SIG-M5 (cell line): ENCODE measurements around the gene NTN3.

ENCODE experiments used
- DNase-seq: peaks from one replicate; lab custom pipeline; 2025; lab: John Stamatoyannopoulos, UW

The NTN3 gene

DNA sequence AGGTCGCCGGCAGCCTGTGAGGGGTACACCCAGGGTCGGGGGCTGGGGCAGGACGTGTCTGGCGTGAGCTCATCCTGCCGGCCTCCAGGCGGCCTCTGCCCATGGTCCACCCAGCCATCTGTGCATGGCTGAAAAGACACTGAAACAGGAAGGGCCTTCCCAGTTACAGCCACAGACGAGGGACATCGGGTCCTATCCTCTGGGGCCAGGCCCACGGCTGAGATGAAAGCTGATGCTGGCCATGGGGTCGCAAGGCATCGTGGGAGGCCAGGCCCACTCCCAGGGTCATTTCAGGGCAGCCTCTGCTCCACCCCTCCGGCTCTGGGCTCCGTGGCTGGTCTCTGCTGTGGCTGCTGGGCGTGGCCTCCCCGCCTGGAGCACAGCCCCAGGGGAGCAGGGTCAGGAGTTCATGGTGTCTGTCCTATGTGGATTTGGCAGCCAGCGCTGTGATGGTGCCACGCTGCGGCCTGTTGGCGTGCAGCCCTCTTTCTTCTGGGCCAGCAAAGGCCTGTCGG is 26.1 kb downstream of the NTN3 start:
- DNase-seq, result no peak

DNA sequence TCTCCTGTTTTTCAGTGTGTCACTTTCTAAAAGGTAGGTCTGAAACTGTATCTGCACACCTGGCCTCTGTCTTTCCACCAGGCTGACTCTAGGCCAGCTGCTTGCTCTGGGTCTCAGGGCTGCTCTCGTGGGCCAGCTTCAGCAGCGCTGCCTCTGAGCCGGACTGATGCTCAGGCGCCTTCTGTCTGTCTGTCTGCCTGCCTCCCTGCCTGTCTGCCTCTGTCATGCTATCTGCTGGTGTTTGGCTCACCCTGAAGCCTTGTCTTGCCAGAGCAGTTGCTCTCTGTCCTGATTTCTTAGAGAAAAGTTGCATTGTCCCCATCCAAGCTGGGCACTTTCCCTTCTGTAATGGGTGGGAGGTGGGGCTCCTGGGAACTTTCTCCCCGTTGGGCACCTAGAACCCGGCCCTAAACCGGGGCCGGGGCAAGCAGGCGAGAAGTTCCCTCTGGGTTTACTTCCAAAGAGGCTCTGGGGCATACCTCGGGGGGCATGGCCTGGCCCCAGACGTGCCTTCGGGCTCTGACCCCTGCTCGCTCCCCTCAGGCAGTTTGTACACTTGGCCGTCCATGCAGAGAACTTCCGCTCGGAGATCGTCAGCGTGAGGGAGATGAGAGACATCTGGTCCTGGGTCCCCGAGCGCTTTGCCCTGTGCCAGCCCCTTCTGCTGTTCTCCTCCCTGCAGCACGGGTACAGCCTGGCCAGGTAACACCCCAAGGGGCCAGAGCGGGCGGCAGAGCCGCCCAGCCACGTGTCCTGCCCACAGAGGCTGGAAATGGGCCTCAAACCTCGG is 26.8 kb downstream of the NTN3 start:
- no peak for DNase-seq

DNA sequence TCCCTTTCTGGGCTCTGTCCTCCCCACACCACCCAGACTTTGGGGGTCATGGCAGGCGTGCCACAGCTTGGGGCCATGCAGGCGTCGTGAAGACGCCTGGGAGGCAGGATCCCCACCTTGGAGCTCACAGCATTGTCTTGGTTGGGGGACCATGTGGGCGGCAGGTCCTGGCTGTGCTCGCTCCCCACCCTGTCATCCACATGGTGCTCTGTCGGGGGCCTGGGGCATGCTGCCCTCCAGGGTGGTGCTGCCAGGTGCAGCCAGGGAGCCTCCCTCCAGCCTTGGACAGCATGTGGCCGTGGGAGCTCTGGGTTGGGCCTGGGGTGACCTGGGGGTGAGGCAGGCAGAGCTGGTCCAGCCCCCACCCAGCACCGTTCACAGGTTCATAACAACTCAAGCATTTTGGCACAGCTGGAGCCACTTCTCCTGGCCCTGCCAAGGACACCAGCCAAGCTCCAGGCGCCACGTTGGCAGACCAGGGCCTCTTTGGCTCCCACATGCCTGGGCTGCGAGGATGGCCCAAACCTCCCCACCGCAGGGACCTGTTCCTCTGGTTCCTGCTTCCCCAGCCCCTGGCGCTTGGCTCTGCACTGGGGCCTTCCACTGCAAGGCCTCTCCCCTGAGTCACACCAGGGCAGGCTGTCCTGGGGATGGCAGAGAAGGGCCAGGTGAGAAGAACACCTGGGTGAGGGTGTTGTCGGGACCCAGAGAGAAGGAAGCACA is 27.6 kb downstream of the NTN3 start:
- no peak for DNase-seq

DNA sequence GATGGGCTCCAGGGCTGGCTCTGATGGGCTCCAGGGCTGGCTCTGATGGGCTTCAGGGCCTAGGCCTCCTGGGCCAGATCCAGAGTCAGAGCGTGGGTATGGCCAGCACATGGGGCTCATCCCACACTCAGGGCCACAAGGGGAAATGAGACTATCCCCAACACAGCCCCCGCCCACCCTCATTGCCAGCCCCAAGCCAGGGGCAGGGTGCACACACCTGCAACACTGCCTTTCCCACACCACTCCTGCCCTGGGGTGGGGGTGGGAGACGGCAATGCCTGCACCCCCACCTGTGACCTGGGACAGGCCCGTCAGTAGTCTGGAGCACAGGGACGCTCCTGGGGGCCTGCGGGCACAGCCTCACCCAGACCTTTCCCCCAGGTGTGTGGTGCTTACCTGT is 28.4 kb downstream of the NTN3 start:
- no peak for DNase-seq

DNA sequence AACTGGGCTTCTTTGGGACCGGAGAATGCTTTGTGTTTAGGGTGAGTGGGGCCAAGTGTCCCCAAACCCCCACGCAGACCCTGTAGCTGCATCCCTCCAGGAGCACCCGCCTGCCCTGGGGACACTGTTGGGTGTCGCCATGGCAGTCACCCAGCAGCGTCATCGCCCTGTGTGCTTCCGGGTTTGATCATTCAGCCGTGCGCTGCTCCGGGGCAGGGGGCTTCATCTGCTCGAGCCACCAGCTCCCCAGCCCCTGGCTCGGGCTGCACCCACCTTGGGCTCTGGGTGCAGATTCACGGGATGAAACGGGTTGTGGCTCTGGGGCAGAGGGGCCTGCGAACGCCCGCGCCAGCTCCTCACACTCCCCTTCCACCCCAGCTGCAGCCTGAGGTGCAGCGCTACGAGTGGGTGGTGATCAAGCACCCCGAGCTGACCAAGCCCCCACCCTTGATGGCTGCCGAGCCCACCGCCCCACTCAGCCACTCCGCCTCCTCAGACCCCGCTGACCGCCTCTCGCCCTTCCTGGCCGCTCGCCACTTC is 28.9 kb downstream of the NTN3 start:
- no peak for DNase-seq

DNA sequence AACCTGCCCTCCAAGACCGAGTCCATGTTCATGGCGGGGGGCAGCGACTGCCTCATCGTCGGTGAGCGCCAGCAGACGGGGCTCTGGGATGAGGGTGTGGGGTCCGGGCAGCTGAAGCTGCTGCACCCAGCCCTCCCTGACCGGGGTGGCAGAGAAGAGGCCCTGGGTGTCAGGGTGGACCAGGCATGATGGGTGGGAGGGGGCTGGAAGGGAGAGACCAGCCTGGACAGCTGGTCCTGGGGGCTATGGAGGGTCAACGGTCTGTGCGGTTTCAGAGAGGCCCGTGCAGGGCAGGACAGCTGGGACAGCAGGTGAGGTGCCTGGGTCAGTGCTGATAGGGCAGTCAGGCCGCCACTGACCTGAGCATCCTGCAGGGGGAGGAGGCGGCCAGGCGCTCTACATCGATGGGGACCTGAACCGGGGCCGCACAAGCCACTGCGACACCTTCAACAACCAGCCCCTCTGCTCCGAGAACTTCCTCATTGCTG is 29.4 kb downstream of the NTN3 start:
- DNase-seq, result no peak

DNA sequence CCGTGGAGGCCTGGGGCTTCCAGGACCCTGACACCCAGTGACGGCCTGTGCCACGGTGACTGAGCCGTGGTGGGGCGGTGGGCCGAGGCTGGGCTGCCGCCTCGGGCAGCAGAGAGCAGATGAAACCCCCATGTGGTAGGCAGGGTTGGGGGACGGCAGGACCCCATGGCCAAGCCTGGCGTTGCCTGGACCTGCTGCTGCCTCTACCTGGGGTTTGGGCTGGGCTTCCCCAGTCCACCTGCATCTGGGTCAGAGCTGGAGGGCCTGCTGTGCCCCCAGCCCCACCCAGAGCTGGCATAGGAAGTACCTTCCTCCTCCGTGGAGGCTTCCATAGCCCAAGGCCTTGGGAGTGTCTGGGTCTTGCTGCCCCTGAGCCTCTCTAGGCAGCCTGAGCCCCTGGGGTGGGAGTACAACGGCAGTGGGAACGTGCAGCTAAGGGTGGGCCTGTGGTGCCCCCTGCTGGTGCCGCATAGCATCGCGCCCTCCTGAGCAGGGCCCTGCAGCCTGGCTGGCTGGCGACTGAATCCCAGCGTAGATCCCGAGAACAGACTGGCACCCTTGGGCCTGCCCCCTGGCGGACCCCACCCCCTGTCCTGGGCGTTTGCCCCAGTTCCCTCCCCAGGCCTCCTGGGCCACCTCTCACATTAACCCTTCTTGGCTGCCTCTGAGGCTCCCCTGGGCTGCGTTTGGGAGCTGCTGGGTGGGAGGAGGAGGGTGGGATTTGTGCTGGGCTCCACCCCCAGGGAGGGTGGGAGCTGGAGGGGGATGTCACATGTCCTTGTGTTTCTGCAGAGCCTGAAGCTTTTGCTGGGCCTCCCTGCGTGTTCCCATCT is 30.0 kb downstream of the NTN3 start:
- no peak for DNase-seq

DNA sequence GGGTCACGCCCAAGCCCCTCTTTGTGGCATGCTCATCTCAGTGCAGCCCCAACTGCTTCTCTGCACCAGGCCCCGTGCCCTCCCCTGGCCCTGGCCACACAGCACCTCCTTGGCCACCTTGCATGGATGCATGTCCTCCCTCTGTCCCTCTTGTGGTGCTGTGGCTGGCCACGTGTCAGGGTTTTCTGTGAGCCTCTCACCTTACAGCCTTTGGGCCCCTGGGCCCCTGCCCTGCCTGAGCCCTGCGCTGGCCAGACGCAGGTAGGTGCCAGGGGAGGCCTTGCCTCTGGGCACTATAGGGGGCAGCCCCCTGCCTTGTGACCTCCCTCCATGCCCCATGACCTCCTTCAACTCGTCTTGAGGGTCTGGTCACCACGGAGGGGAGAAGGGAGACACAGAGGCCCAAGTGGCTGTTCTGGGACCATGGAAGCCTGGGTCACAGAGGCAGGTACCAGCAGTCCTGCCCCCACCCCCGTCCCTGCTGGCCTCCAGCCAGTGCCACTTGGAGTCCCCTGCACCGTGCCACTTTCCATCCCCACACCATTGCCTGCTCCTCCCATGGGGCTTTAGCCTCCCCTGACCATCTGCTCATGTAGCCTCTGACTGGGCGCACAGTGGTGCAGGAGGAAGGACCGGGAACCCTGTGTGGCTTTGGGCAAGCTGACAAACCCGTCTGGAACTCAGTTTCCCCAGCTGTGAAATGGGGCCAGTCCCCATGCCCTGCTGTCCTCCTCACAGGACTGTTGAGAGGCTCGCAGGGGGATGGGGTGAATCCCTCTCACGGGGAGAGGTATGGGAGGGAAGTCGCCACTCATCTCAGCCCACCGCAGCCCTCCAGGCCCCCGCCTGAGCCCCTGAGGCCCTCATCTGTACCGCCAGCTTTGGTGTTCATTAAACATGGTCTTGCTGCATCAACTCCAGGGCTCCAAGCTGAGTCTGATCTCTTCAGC is 31.1 kb downstream of the NTN3 start:
- DNase-seq, result no peak

DNA sequence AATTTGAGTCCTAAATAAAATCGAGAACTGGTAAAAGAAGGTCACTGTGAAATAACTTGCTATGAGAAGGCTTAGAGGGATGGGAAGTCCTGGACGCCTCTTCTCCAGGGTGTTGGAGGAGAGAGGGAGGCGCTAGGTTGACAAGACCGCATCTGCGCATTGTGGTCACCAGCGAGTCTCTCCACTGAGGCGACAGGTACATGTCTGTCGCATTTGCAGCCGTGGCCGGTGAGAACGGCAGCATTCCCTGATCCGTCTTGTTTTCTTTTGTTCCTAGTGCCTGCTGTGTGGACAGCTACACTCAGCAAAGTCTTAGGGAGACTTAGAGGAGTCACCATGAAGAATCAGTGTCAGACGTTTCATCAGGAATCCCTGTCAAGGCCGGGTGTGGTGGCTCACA is 34.6 kb downstream of the NTN3 start:
- DNase-seq, result no peak

DNA sequence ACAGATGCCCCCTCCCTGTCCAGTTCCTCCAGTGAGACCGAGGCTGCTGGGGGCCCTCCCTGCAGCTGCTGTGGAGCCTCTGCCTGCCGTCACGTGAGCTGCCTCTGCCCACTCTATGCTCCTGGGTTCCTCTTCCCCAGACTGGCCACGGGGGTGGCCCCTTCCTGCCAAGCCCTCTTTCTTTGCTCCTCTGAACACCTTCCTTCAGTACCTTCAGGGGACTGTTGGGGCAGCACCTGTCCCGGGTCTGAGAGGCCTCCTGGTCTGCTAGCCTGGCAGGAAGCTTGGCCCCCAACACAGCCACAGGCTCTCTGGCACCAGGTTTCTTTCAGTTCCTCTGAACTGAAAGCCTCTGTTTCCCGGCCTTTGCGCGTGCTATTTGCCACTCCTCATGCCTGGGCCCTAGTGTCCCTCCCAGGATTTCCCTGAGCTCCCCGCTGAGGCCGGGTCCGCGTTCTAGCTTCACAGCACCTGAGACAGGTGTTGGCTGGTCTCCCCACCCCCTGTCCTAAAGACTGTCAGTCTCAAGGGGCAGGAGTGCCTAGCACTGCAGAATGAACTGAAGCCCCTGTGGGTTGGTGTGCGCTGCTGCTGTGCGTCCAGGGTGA is 36.1 kb downstream of the NTN3 start:
- DNase-seq, result no peak

DNA sequence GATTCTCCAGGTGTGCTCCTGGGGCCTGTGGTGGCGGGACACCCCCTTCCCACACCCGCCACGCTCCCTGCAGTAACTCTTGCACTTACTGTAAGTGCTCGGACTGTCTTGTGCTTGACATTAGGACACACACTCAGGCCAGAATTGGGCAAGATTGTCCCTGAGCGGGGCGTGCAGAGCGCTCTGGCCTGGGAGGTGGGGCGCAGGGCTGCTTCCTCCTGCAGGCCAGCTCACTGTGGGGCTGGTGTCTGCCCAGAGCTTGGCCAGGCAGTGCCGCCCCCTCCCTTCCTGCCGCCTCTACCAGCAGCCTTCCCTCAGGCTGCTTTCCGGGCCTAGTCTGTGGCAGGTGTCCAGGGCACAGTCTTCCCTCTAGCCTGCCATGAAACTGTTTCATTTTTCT is 36.6 kb downstream of the NTN3 start:
- DNase-seq, result no peak

DNA sequence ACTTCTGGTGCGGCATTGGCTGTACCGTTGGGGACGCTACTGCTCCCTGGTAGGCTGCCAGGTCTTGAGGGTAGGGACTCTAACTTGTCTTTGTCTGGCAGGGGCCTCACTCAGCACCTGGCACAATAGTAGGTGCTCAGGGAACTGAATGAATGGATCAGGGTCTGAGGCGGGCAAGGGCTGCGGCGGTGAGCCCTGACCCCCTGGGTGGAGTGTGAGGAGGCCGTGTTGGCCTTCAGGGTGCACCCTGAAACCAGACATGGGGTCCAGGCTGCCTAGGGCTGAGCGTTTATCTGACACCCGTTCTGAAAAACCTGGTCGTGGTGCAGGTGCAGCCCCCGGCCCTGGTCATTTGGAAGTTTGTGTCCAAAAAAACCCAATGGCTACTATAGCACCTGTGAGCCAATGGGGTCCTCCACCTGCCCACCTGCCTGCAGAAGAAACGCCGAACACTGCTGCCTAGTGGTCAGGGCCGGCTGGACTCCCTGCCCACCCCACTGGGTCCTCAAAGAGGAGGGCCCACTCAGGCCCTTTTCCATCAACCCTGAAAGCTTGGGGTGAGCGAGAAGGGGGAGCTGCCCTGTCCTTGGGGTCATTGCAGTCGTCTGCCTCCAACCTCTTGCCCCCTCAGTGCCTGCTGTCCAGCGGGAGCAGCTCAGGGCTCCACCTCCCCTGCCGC is 37.8 kb downstream of the NTN3 start:
- DNase-seq, result no peak

DNA sequence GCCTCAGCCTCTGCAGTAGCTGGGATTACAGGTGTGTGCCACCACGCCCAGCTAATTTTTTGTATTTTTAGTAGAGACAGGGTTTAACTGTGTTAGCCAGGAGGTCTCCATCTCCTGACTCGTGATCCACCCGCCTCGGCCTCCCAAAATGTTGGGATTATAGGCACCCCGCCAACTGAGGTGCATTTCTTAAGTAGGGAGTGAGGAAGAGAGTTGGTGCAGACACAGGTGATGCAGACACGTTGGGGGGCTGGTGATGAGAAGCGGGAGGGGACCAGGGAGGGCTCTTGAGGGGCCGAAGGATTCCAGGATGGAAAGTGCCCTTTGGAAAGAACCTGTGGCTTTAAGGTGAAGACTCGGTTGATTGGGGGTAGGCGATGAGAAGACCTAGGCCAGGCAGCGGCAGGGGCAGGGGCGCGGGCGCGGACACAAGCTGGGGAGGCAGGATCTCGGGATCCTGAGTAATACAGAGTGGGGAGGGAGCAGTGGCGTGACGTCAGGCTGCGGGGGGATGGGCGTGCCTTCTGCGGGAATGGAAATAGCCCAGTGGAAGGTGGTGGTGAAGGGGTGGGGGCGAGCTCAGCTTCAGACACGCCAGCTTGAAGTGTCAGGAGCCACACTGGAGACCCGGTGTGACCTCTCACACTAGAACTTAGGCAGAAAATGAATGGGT is 40.2 kb downstream of the NTN3 start:
- DNase-seq, result no peak

DNA sequence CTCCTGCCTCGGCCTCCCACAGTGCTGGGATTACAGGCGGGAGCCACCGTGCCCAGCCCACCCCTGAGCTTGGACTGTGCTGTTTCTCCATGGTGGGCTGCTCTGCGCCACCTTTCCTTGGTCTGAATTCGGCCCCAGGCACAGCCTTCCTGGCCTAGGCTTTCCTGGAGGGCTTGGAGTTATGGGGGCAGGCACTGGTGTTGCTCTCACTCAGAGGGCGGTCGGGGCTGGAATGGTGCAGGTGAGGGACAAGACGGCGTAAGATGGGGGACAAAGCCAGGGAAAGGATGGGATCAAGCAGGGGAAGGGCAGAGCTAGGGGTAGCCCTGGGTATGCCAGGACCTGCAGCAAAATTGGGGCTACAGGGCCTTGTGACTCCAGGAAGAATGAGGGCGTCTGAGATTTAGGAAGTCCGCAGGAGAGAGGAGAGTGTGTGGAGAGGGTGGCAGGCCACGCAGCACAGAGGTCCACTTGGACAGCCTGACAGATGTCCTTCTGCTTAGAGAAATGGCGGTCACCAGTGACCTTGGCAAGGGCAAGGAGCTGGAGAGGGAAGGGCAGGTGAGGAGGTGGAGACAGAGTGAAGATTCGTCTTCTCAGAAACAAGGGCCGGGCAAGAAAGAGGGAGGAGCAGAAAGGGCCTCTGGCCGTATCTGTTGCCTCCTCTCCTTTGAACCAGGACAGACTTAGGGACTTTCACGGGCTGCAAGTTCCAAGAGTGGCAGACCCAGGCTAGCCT is 41.1 kb downstream of the NTN3 start:
- DNase-seq, result no peak

DNA sequence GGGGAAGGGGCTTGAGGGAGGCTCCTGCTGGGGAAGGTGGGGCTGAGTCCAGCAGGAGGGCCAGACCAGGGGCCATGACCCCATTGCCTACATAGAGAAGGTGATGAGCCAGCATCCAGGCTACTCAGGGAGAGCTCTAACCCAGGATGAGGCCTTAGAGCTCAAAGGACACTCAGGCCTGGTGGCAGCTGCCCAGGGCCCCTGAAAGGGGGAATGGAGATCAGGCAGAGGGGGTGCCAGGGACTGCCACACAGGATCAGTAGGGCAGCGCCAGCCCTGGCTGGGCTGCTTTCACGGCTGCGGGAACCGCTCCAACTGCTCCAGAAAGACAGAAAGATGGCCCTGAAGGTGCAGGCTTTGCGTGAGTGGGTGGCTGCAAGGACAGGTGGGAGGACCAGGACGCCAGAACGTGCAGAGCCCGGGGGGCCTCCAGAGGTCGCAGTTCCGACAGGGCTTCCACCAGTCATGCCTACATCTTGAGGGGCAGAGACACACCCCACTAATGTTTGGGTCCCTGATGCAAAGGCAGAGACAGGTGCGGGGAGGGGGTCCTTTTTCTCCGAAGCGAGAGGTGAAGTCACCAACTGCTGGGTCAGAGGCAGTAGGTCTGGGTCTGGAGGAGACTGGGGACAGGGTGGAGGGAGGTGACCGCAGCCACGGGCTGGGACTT is 41.8 kb downstream of the NTN3 start:
- DNase-seq, result no peak

DNA sequence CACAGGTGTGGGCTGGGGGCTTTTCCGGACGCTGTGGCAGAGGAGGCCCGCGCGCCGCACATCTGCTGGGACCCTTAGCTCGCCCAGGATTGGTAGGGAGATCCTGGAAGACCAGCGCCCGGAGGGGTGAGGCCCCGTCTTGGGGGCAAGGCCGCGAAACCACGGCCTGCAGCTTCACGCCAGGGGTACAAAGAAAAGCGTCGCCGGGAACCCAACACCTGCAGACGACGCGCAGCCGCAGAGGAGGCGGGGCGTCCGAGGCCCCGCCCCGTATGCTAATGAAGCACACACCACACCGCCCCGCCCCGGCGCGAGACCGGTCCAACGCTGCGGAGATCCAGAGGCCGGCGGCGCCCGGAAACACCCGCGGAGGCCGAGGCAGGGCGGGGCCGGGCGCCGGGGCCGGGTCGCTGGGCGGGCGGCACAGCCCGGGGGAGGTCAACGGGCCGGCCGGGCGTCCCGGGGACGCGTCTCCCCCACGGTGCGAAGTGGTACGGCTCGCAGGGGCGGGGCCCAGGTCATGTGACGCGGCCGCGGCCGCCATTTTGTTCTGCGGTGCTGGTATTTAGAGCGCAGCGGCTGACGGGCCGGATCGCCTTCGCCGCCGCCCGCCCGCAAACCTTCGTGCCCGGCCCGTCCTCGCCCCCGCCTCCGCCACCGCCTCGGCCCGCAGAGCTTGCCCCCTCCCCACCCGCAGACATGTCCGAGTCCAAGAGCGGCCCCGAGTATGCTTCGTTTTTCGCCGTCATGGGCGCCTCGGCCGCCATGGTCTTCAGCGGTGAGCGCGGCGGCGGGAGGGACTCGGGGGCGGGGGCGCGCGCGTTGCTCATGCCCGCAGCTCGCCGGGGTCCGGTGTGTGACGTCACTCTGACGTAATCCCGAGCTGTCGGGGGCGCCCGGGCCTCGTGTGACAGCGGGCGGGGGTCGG is 42.6 kb downstream of the NTN3 start, which contains the start of gene ATP6V0C:
TSS of gene ATP6V0C (plus strand) at position 548 of the 928 bp plus-strand sequence. CDS start at position 700, 152 bp downstream.
- DNase-seq, result no peak
